ENCODE data around the gene RPUSD4.

- no peak for TF ChIP-seq EZH2phosphoT487 (IDR thresholded peaks at IDR 0.05; ENCODE audit: borderline replicate concordance, low read depth, low read length)
- no peak for TF ChIP-seq CTCF (conservative IDR thresholded peaks at IDR 0.05; ENCODE audit: low read length)
Observed at GRCh38 chr11:126231725-126232459, 20.4 kb upstream of the RPUSD4 start.
